ENCODE data around the gene GALR3. TPM values are rescaled to one million over a fixed set of nuclear protein-coding genes. Genes with fewer than 3 reads are reported as not detected.

GALR3 gene
- total RNA-seq, 1 donor from 2014 or later = not detected

DNA sequence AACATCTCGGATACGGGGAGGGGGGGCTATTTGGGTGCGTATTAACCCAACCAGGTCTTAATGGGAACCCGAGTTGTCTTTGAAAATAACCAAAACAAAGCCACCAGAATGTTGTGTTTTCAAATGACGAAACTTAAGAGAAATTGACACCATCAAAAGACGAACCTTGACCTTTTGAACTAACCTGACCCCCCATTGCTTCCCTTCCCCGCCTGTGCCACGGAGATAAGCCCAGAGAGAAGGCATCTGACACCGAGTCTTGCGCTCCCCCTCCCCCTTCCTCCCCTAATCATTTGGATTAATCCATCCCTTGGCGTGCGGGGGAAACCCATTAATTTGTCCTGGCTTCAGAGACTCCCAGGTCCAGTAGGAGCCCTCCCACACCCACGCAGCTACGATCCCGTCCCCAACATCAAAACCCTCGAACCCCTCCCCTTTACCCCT, 20.0 kb upstream of the GALR3 start:
- Histone ChIP-seq H3K27ac (ENCODE audit: low read depth, low read length) (no peak overlapping the region), H3K9ac (ENCODE audit: low read depth in 1 of 3, low read length in 3 of 3) (peak overlapping the region in 1 of 3 donors; percentile 80), H3K4me3 (ENCODE audit: low read length in 3 of 3) (peak overlapping the region; percentile 56 to 76 (median 64))

DNA sequence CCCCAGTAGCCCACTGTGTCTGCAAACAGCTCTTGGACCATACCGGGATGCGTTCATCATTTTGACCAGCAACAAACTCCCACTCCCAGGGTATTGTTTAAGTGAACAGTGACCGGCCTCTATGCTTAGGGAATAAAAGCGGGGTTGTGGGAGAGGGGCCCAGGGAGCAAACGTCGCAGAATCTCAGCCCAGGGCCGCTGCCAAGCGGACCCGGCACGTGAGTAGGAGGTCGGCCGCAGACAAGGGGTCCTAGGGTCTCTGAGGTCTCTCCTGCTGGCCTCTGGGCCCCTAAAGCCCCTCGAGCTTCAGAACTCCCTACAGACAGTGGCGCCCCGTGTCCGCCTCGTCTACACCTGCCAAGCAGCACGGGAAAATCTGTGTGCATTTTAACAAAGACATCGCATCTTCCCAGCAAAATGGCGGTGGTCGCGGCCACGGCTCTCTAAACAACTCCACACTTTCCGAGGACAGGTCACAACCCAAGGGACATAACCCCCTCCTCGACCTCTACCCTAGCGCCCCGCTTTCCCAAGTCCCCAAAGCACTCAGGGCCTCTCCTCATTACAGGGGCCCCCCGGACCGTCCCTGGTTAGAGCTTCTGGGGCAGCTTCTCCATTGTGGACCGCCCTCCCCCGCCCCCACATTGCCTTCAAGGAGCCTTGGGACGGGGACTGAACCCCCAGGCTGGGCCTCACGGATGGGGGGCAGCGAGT, 19.4 kb upstream of the GALR3 start:
- Histone ChIP-seq H3K36me3 (ENCODE audit: control insufficient read depth in 3 of 3, insufficient read depth in 3 of 3, low read length in 3 of 3) (no peaks in the 10 kb centered on the region), H3K27ac (ENCODE audit: low read depth, low read length) (no peak overlapping the region), H3K9ac (ENCODE audit: low read depth in 1 of 3, low read length in 3 of 3) (peak overlapping the region in 1 of 3 donors; percentile 97), H3K27me3 (ENCODE audit: control insufficient read depth in 3 of 3, insufficient read depth in 3 of 3, low read length in 3 of 3) (peaks cover 0 to 4% (median 0%) of the 10 kb centered on the region in 3 donors), H3K9me3 (ENCODE audit: control insufficient read depth in 3 of 3, low read length in 3 of 3) (no peaks in the 10 kb centered on the region), H3K4me1 (ENCODE audit: control insufficient read depth in 3 of 3, insufficient read depth in 3 of 3, low read length in 3 of 3) (peaks cover 26 to 38% (median 37%) of the 10 kb centered on the region in 3 donors), H3K4me3 (ENCODE audit: low read length in 3 of 3) (no peak overlapping the region)

More for the DNA sequence above, 20.0 kb upstream of the GALR3 start:
- Histone ChIP-seq H3K36me3 (ENCODE audit: control insufficient read depth in 3 of 3, insufficient read depth in 3 of 3, low read length in 3 of 3) (no peaks in the 10 kb centered on the region), H3K9me3 (ENCODE audit: control insufficient read depth in 3 of 3, low read length in 3 of 3) (no peaks in the 10 kb centered on the region), H3K4me1 (ENCODE audit: control insufficient read depth in 3 of 3, insufficient read depth in 3 of 3, low read length in 3 of 3) (peaks cover 23 to 36% (median 35%) of the 10 kb centered on the region in 3 donors), H3K27me3 (ENCODE audit: control insufficient read depth in 3 of 3, insufficient read depth in 3 of 3, low read length in 3 of 3) (peaks cover 0 to 4% (median 0%) of the 10 kb centered on the region in 3 donors)

DNA sequence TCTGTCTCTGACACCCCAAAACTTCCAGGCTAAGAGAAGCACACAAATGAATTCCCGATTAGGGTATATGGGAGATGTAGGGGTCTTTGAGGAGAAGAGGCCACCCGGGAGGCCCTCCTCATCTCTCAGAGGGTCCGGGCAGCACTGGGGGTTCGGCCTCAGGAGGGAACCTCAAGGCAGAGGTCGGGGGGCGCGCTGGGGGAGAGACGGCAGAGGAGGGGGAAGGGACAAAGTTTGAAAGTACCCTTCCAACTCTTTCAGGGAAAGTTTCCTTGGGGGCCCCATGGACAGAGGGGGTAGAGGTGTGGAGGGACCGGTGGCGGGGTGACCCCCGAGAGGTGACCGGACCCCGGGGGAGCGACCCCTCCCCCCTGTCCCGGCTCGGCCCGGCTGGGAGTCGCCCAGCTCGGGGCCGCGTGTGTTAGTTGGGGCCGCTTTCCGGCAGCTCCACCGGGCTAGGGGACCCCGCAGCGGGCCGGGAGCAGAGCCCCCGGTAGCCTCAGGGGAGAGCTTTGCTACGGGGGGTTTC, 18.8 kb upstream of the GALR3 start:
- Histone ChIP-seq H3K9me3 (ENCODE audit: control insufficient read depth in 3 of 3, low read length in 3 of 3) (no peaks in the 10 kb centered on the region), H3K4me3 (ENCODE audit: low read length in 3 of 3) (peak overlapping the region in 2 of 3 donors; percentile 91 to 93), H3K9ac (ENCODE audit: low read depth in 1 of 3, low read length in 3 of 3) (peak overlapping the region; percentile 51 to 97 (median 70)), H3K36me3 (ENCODE audit: control insufficient read depth in 3 of 3, insufficient read depth in 3 of 3, low read length in 3 of 3) (no peaks in the 10 kb centered on the region), H3K27me3 (ENCODE audit: control insufficient read depth in 3 of 3, insufficient read depth in 3 of 3, low read length in 3 of 3) (peaks cover 0 to 4% (median 0%) of the 10 kb centered on the region in 3 donors), H3K4me1 (ENCODE audit: control insufficient read depth in 3 of 3, insufficient read depth in 3 of 3, low read length in 3 of 3) (peaks cover 26 to 38% (median 37%) of the 10 kb centered on the region in 3 donors), H3K27ac (ENCODE audit: low read depth, low read length) (no peak overlapping the region)

DNA sequence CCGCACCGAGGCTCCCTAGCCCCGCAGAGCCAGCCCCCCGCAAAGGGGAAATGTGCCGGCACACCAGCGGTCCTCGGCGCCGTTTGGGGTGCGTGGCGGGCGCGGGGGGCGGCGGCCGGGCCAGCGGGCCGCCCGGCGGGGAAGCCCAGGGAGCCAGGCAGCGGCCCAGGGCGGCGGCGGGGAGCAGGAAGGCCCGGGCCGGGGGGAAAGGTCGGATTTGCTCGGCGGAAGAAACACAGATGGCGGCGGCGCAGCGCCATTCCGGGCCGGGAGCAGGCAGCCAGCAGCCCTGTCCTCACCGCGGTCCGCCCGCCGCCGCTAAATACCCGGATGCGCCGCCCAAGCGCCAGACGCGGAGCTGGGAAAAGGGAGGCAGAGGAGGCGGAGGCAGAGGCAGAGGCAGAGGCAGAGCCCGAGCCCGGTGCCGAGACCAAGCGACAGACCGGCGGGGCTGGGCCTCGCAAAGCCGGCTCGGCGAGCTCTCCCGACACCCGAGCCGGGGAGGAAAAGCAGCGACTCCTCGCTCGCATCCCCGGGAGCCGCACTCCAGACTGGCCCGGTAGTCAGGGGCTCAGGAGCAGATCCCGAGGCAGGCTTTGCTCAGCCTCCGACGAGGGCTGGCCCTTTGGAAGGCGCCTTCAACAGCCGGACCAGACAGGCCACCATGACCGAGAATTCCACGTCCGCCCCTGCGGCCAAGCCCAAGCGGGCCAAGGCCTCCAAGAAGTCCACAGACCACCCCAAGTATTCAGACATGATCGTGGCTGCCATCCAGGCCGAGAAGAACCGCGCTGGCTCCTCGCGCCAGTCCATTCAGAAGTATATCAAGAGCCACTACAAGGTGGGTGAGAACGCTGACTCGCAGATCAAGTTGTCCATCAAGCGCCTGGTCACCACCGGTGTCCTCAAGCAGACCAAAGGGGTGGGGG, 18.0 kb upstream of the GALR3 start:
- Histone ChIP-seq H3K4me3 (ENCODE audit: low read length in 3 of 3) (peak overlapping the region; percentile 91 to 99 (median 93)), H3K9me3 (ENCODE audit: control insufficient read depth in 3 of 3, low read length in 3 of 3) (no peaks in the 10 kb centered on the region), H3K4me1 (ENCODE audit: control insufficient read depth in 3 of 3, insufficient read depth in 3 of 3, low read length in 3 of 3) (peaks cover 26 to 38% (median 37%) of the 10 kb centered on the region in 3 donors), H3K9ac (ENCODE audit: low read depth in 1 of 3, low read length in 3 of 3) (peak overlapping the region; percentile 92 to 97 (median 96)), H3K27ac (ENCODE audit: low read depth, low read length) (peak overlapping the region; percentile 86), H3K27me3 (ENCODE audit: control insufficient read depth in 3 of 3, insufficient read depth in 3 of 3, low read length in 3 of 3) (peaks cover 0 to 4% (median 0%) of the 10 kb centered on the region in 3 donors), H3K36me3 (ENCODE audit: control insufficient read depth in 3 of 3, insufficient read depth in 3 of 3, low read length in 3 of 3) (no peaks in the 10 kb centered on the region)

DNA sequence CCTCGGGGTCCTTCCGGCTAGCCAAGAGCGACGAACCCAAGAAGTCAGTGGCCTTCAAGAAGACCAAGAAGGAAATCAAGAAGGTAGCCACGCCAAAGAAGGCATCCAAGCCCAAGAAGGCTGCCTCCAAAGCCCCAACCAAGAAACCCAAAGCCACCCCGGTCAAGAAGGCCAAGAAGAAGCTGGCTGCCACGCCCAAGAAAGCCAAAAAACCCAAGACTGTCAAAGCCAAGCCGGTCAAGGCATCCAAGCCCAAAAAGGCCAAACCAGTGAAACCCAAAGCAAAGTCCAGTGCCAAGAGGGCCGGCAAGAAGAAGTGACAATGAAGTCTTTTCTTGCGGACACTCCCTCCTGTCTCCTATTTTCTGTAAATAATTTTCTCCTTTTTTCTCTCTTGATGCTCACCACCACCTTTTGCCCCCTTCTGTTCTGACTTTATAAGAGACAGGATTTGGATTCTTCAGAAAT, 17.3 kb upstream of the GALR3 start:
- H3K4me3 ChIP-seq (ENCODE audit: low read length in 3 of 3) = peak overlapping the region; percentile 91 to 99 (median 93)
- peak overlapping the region; percentile 86 for H3K27ac ChIP-seq (ENCODE audit: low read depth, low read length)
- H3K27me3 ChIP-seq (ENCODE audit: control insufficient read depth in 3 of 3, insufficient read depth in 3 of 3, low read length in 3 of 3) = peaks cover 0 to 4% (median 0%) of the 10 kb centered on the region in 3 donors
- no peaks in the 10 kb centered on the region for H3K36me3 ChIP-seq (ENCODE audit: control insufficient read depth in 3 of 3, insufficient read depth in 3 of 3, low read length in 3 of 3)
- peak overlapping the region; percentile 92 to 97 (median 96) for H3K9ac ChIP-seq (ENCODE audit: low read depth in 1 of 3, low read length in 3 of 3)
- H3K4me1 ChIP-seq (ENCODE audit: control insufficient read depth in 3 of 3, insufficient read depth in 3 of 3, low read length in 3 of 3) = peaks cover 26 to 38% (median 37%) of the 10 kb centered on the region in 3 donors
- H3K9me3 ChIP-seq (ENCODE audit: control insufficient read depth in 3 of 3, low read length in 3 of 3) = no peaks in the 10 kb centered on the region

DNA sequence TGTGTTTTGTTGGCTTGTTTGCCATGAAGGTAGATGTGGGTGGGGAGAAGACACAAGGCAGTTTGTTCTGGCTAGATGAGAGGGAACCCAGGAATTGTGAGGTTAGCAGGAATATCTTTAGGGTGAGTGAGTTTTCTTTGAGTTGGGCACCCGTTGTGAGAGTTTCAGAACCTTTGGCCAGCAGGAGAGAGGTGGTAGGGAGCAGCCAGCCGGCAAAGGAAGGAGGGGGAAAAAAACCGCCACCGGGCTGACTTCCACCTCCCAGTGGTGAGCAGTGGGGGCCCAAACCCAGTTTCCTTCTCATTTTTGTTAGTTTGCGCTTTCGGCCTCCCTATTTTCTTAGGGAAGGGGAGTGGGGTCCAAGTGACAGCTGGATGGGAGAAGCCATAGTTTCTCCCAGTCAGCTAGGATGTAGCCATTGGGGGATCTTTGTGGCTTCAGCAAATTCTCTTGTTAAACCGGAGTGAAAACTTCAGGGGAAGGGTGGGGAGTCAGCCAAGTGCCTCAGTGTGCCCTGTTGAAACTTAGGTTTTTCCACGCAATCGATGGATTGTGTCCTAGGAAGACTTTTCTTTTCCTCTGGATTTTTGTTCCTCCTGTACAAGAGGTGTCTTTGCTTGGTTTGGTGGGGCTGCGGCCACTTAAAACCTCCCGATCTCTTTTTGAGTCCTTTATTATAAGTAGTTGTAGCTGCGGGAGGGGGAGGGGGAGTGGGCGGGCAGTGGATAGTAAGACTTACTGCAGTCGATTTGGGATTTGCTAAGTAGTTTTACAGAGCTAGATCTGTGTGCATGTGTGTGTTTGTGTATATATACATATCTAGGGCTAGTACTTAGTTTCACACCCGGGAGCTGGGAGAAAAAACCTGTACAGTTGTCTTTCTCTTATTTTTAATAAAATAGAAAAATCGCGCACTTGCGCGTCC, 16.5 kb upstream of the GALR3 start:
- peaks cover 26 to 38% (median 37%) of the 10 kb centered on the region in 3 donors for H3K4me1 ChIP-seq (ENCODE audit: control insufficient read depth in 3 of 3, insufficient read depth in 3 of 3, low read length in 3 of 3)
- H3K9me3 ChIP-seq (ENCODE audit: control insufficient read depth in 3 of 3, low read length in 3 of 3) = no peaks in the 10 kb centered on the region
- H3K36me3 ChIP-seq (ENCODE audit: control insufficient read depth in 3 of 3, insufficient read depth in 3 of 3, low read length in 3 of 3) = no peaks in the 10 kb centered on the region
- H3K9ac ChIP-seq (ENCODE audit: low read depth in 1 of 3, low read length in 3 of 3) = peak overlapping the region; percentile 92 to 97 (median 96)
- H3K27ac ChIP-seq (ENCODE audit: low read depth, low read length) = peak overlapping the region; percentile 22
- peak overlapping the region; percentile 91 to 99 (median 93) for H3K4me3 ChIP-seq (ENCODE audit: low read length in 3 of 3)
- H3K27me3 ChIP-seq (ENCODE audit: control insufficient read depth in 3 of 3, insufficient read depth in 3 of 3, low read length in 3 of 3) = peaks cover 0 to 4% (median 0%) of the 10 kb centered on the region in 3 donors

DNA sequence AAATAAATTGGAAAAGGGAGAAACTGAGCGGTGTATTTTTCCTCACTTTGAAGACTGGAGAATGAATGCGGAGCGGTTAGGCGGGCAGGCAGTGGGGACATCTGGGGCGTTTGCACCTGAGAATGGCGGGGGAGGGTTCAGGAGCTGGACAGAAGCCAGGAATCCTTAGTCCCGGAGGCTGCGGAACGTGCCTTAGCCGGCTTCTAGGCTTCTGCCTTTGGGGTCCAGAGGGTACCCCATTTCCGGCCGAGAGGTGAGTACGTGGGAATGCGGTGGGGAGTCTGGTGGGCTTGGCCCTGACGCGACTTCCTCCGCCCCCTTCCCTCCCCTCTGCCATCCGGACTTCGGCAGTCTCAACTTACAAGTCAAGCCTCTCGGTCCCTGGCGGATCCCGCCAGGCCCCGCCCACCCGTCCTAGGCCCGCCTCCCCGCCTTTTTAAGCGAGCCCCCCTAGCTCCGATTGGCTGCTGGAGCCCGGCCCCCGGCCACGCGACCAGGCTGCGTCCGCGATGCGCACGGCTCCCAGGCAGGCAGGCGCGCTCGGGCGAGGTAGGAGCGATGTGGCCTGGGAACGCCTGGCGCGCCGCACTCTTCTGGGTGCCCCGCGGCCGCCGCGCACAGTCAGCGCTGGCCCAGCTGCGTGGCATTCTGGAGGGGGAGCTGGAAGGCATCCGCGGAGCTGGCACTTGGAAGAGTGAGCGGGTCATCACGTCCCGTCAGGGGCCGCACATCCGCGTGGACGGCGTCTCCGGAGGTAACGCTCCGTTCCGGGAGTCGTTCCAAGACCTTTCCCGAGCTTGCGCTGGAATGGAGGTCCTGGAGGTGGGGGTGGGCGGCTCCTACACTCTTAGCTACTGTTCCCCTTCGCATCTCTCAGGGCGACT, 15.5 kb upstream of the GALR3 start, which contains the start of gene GCAT:
GCAT (plus strand) TSS at position 525 of the 884 bp plus-strand sequence; CDS start at position 559, 34 bp downstream.
- Histone ChIP-seq H3K27me3 (ENCODE audit: control insufficient read depth in 3 of 3, insufficient read depth in 3 of 3, low read length in 3 of 3) (peaks cover 0 to 4% (median 0%) of the 10 kb centered on the region in 3 donors), H3K36me3 (ENCODE audit: control insufficient read depth in 3 of 3, insufficient read depth in 3 of 3, low read length in 3 of 3) (no peaks in the 10 kb centered on the region), H3K4me3 (ENCODE audit: low read length in 3 of 3) (peak within 1 kb of the TSS; percentile 91 to 99 (median 93)), H3K9ac (ENCODE audit: low read depth in 1 of 3, low read length in 3 of 3) (peak within 1 kb of the TSS; percentile 92 to 97 (median 96)), H3K9me3 (ENCODE audit: control insufficient read depth in 3 of 3, low read length in 3 of 3) (no peaks in the 10 kb centered on the region), H3K4me1 (ENCODE audit: control insufficient read depth in 3 of 3, insufficient read depth in 3 of 3, low read length in 3 of 3) (peaks cover 21 to 33% (median 30%) of the 10 kb centered on the region in 3 donors), H3K27ac (ENCODE audit: low read depth, low read length) (peak within 1 kb of the TSS; percentile 76)

DNA sequence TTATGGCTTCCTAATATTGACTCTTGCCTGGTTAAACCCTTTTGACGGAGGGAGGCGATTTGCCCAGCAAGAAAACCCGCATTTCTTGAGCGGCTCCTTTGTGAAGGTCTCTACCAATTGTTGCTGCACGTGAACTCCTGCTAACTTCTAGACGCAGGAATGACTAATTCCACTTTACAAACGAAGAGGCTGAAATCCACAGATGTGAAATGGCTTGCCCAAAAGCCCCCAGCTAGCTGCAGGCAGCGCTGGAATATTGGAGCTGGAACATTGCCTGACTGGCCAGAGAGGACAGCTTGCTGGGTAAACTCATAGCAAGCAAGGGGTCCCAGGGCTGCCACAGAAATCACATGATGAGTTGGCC, 14.9 kb upstream of the GALR3 start:
- peaks cover 15 to 27% (median 24%) of the 10 kb centered on the region in 3 donors for H3K4me1 ChIP-seq (ENCODE audit: control insufficient read depth in 3 of 3, insufficient read depth in 3 of 3, low read length in 3 of 3)
- peaks cover 0 to 4% (median 0%) of the 10 kb centered on the region in 3 donors for H3K27me3 ChIP-seq (ENCODE audit: control insufficient read depth in 3 of 3, insufficient read depth in 3 of 3, low read length in 3 of 3)
- peak overlapping the region; percentile 80 to 91 (median 91) for H3K4me3 ChIP-seq (ENCODE audit: low read length in 3 of 3)
- H3K9me3 ChIP-seq (ENCODE audit: control insufficient read depth in 3 of 3, low read length in 3 of 3) = no peaks in the 10 kb centered on the region
- H3K27ac ChIP-seq (ENCODE audit: low read depth, low read length) = peak overlapping the region; percentile 76
- peaks cover 0 to 1% (median 0%) of the 10 kb centered on the region in 3 donors for H3K36me3 ChIP-seq (ENCODE audit: control insufficient read depth in 3 of 3, insufficient read depth in 3 of 3, low read length in 3 of 3)
- H3K9ac ChIP-seq (ENCODE audit: low read depth in 1 of 3, low read length in 3 of 3) = peak overlapping the region; percentile 71 to 88 (median 73)
